Skeletal muscle tissue (tissue), 4 donors: ENCODE data around the gene BCKDHA. TPM values are rescaled to one million over a fixed set of nuclear protein-coding genes. Genes with fewer than 3 reads are reported as not detected.

Experiments used
- H3K27ac ChIP-seq: one replicate; pipeline ENCODE4 v1.7.0; 2013; ENCODE audit warnings: mild to moderate bottlenecking, low read depth, low read length, inconsistent platforms
- H3K27me3 ChIP-seq, 3 donors: one replicate each; pipeline ENCODE4 v1.7.0; 2013; ENCODE audit warnings: low read length in 3 of 3; ENCODE audit not compliant: control insufficient read depth in 3 of 3, insufficient read depth in 3 of 3
- H3K36me3 ChIP-seq, 3 donors: one replicate each; pipeline ENCODE4 v1.7.0; 2013; ENCODE audit warnings: low read length in 3 of 3; ENCODE audit not compliant: control insufficient read depth in 3 of 3, insufficient read depth in 3 of 3
- H3K4me1 ChIP-seq, 3 donors: one replicate each; pipeline ENCODE4 v1.7.0; 2013; ENCODE audit warnings: low read length in 3 of 3, mild to moderate bottlenecking in 3 of 3; ENCODE audit not compliant: control insufficient read depth in 3 of 3, insufficient read depth in 3 of 3
- H3K4me3 ChIP-seq, 3 donors: one replicate each; pipeline ENCODE4 v1.7.0; 2013; ENCODE audit warnings: low read length in 3 of 3
- H3K9ac ChIP-seq, 3 donors: one replicate each; pipeline ENCODE4 v1.7.0; 2013; ENCODE audit warnings: low read length in 3 of 3, mild to moderate bottlenecking in 3 of 3, moderate library complexity in 2 of 3, low read depth in 1 of 3
- H3K9me3 ChIP-seq, 3 donors: one replicate each; pipeline ENCODE4 v1.7.0; 2013; ENCODE audit warnings: low read length in 3 of 3; ENCODE audit not compliant: control insufficient read depth in 3 of 3
- total RNA-seq: library from RNA; depleted of rRNA; stranded (reverse); fragments of >200 nt; gene quantifications from one replicate; pipeline ENCODE4 v1.2.3, GENCODE V29; 2014
- donor health status: Osteomylitis.

The BCKDHA gene
- total RNA-seq, 1 donor from 2014 or later: 46.4 TPM

DNA sequence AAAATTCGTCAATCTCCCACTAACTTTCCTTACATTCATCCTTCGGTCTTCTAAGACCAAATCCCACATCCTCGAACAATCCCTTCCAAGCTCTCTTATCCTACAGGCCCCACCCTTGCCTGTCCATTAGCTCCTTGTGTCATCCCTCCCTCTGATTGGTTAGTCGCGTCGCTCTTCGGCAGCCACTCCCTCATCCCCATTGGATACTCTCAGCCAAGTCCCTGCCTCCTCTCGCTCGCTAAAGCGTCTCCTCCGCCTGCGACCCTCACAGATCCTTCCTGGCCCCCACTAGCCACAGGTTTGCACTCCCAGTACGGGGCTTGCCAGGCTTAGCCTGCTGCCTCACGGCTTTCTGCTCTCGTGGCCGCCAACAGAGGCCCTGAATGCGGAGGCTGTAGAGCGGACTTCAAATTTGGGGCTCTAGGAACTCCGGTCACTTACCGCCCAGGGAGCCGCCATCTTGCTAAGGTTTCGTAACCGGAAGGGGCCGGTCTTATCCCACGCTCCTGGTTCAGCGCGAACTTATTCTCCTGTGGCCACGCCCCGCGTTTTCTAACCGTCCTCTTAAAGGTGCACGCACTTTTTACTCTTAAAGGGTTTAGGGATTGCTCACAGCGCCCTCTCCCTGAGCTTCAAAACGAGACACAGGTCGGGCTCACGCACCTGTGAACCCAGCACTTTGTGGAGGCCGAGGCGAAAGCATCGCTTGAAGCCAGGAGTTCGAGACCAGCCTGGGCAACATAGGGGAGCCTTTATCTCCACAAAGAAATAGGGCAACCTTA is 42.0 kb downstream of the BCKDHA start, which contains the start of gene DMAC2:
DMAC2 (minus strand) TSS at position 472 of the 782 bp plus-strand sequence; CDS start at position 459, 13 bp downstream.
- Histone ChIP-seq H3K27ac (peak within 1 kb of the TSS; percentile 94), H3K36me3 (peaks cover 8 to 14% (median 13%) of the 10 kb centered on the region in 3 donors), H3K9ac (peak within 1 kb of the TSS; percentile 88 to 99 (median 88)), H3K4me1 (peaks cover 6 to 13% (median 12%) of the 10 kb centered on the region in 3 donors), H3K9me3 (no peaks in the 10 kb centered on the region), H3K4me3 (peak within 1 kb of the TSS; percentile 90 to 100 (median 94)), H3K27me3 (peaks cover 3 to 7% (median 7%) of the 10 kb centered on the region in 3 donors)

- Histone ChIP-seq H3K27me3 (peaks cover 6 to 15% (median 7%) of the 10 kb centered on the region in 3 donors), H3K4me1 (peaks cover 6 to 13% (median 12%) of the 10 kb centered on the region in 3 donors), H3K36me3 (peaks cover 5 to 10% (median 9%) of the 10 kb centered on the region in 3 donors), H3K9ac (no peak overlapping the region), H3K9me3 (no peaks in the 10 kb centered on the region), H3K4me3 (no peak overlapping the region), H3K27ac (no peak overlapping the region)
These were observed 43.8 kb downstream of the BCKDHA start for GRCh38 chr19:41441321-41441945.

DNA sequence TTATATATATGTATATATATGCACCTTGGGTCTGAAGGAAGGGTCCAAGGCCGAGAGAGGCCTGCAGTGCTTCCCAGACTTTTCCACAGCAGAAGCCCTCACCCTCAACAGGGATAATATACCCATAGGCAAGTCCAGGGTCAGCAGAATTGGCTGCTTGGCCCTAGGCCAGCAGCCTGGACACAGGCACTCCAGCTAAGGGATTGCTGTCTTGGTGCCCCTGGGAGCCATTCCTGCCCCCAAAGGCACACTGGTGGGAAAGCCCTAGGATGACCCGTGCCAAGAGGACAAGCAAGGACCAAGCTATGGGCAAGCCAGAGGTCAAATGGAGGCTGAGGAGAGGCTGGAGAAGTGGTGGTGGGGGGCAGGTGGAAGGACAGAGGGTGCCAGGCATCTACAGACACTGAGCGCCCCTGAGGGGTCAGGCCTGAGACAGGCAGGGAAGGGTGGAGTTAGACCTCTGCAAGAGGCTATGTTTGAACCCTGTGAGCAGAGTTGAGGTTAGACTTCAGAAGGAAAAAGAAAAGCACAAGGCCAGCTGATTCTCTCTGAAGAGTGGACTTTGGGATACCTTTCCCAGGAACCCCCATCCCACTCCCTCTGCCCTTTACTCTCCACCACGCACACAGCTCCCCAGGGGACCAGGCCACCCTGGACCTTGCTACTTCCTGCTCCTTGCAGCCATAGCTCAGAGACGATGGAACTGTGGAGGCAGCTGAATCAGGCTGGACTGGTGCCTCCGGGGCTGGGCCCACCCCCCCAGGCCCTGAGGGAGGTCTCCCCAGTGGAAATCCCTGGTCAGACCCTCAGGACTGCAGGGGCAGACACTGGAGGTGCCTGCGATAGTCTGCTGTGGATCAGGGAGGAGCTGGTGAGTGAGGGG is 45.1 kb downstream of the BCKDHA start, which contains the start of gene ERICH4:
ERICH4 (plus strand) TSS at position 684 of the 883 bp plus-strand sequence; CDS start at position 698, 14 bp downstream.
- Histone ChIP-seq H3K27me3 (peaks cover 7 to 22% (median 15%) of the 10 kb centered on the region in 3 donors), H3K27ac (no peak within 1 kb of the TSS), H3K9ac (no peak within 1 kb of the TSS), H3K4me1 (peaks cover 6 to 13% (median 12%) of the 10 kb centered on the region in 3 donors), H3K36me3 (peaks cover 0 to 6% (median 4%) of the 10 kb centered on the region in 3 donors), H3K9me3 (no peaks in the 10 kb centered on the region), H3K4me3 (no peak within 1 kb of the TSS)

GRCh38 chr19:41443813-41444455 is 46.3 kb downstream of the BCKDHA start:
- H3K27ac ChIP-seq: no peak overlapping the region
- H3K27me3 ChIP-seq: peaks cover 7 to 22% (median 15%) of the 10 kb centered on the region in 3 donors

GRCh38 chr19:41445575-41445974 is 48.0 kb downstream of the BCKDHA start:
- peaks cover 7 to 22% (median 15%) of the 10 kb centered on the region in 3 donors for H3K27me3 ChIP-seq
- no peaks in the 10 kb centered on the region for H3K9me3 ChIP-seq

More at GRCh38 chr19:41443813-41444455, 46.3 kb downstream of the BCKDHA start:
- Histone ChIP-seq H3K4me1 (peaks cover 4 to 5% (median 4%) of the 10 kb centered on the region in 3 donors), H3K9me3 (no peaks in the 10 kb centered on the region), H3K9ac (no peak overlapping the region), H3K36me3 (peaks cover 0 to 2% (median 0%) of the 10 kb centered on the region in 3 donors), H3K4me3 (no peak overlapping the region)

GRCh38 chr19:41447732-41448332 is 50.2 kb downstream of the BCKDHA start:
- Histone ChIP-seq H3K9me3 (no peaks in the 10 kb centered on the region), H3K27me3 (peaks cover 7 to 22% (median 15%) of the 10 kb centered on the region in 3 donors), H3K4me1 (peaks cover 0 to 6% (median 2%) of the 10 kb centered on the region in 3 donors), H3K4me3 (peak overlapping the region in 1 of 3 donors; percentile 14), H3K27ac (no peak overlapping the region), H3K9ac (no peak overlapping the region), H3K36me3 (no peaks in the 10 kb centered on the region)

More at GRCh38 chr19:41445575-41445974, 48.0 kb downstream of the BCKDHA start:
- Histone ChIP-seq H3K36me3 (no peaks in the 10 kb centered on the region), H3K4me1 (peaks cover 0 to 6% (median 2%) of the 10 kb centered on the region in 3 donors), H3K27ac (no peak overlapping the region), H3K4me3 (no peak overlapping the region), H3K9ac (no peak overlapping the region)

DNA sequence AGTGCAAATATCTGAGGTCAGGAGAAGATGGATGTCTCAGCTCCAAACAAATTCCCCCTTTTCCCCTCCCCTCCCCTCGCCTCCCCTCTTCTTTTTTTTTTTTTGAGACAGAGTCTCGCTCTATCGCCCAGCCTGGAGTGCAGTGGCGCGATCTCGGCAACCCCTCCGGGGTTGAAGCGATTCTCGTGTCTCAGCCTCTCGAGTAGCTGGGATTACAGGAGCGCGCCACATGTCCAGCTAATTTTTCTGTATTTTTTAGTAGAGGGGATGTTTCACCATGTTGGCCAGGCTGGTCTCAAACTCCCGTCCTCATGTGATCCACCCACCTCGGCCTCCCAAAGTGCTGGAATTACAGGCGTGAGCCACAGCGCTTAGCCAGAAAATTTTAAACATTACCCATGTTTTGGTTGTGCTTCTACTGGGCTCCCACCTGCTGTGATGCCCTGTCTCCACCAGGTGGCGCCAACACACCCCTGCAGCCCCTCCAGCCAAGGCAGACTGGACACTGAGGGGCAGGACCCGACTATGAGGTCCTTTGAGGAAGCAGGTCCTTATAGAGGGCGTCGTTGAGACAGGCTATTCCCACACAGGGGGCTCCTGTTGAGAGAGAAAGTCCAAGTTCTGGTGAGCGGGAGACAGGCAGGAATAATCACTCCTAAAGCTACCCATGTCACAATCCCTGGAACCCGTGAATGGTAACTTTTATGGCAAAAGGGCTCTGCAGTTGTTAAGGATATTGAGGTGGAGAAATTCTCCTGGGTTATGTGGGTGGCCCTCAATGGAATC is 51.7 kb downstream of the BCKDHA start:
- Histone ChIP-seq H3K4me3 (peak overlapping the region in 2 of 3 donors; percentile 20 to 49), H3K36me3 (no peaks in the 10 kb centered on the region), H3K9ac (peak overlapping the region in 1 of 3 donors; percentile 60), H3K9me3 (no peaks in the 10 kb centered on the region), H3K27ac (no peak overlapping the region), H3K4me1 (peaks cover 0 to 6% (median 2%) of the 10 kb centered on the region in 3 donors), H3K27me3 (peaks cover 2 to 16% (median 14%) of the 10 kb centered on the region in 3 donors)

DNA sequence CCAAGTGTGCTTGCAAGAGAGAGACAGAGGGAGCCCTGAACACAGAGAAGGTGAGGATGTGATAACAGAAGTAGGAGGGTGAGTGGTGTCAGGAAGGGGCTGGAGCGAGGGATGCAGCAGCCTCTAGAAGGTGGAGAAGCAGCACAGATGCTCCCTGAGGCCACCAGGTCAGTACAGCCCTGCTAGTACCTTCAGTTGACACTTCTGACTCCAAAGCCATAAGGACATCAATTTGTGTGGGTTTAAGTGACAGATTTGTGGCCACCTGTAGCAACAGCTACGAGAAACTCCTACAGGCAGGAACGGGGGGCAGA is 52.2 kb downstream of the BCKDHA start:
- H3K36me3 ChIP-seq: no peaks in the 10 kb centered on the region
- no peak overlapping the region for H3K9ac ChIP-seq
- H3K27ac ChIP-seq: no peak overlapping the region
- H3K27me3 ChIP-seq: peaks cover 0 to 15% (median 14%) of the 10 kb centered on the region in 3 donors
- H3K4me1 ChIP-seq: peaks cover 0 to 6% (median 2%) of the 10 kb centered on the region in 3 donors
- no peak overlapping the region for H3K4me3 ChIP-seq
- H3K9me3 ChIP-seq: no peaks in the 10 kb centered on the region
